Liver (tissue), 9 donors: ENCODE data around the gene KSR2. TPM values are rescaled to one million over a fixed set of nuclear protein-coding genes. Genes with fewer than 3 reads are reported as not detected.
"Not testable (repeated sequence)": the region's sequence is repeated elsewhere in the genome, so short reads cannot be mapped to it uniquely, and the experiment has no call there.

Experiments used
- DNase-seq: peaks from one replicate; pipeline ENCODE4 v3.0.0-alpha.2; 2017; ENCODE audit warnings: low spot score
- H3K27ac ChIP-seq, 2 donors: one replicate each; pipeline ENCODE4 v1.7.0; 2013; ENCODE audit warnings: inconsistent platforms in 2 of 2, low read length in 2 of 2, control low read depth in 1 of 2, low read depth in 1 of 2, mild to moderate bottlenecking in 1 of 2
- H3K27me3 ChIP-seq, 4 donors: one replicate each; pipeline versions ENCODE4 v1.6.1 to v1.7.0; 2013; ENCODE audit warnings: low read length in 3 of 4, inconsistent platforms in 1 of 4, mild to moderate bottlenecking in 1 of 4, moderate library complexity in 1 of 4; ENCODE audit not compliant: control insufficient read depth in 4 of 4, insufficient read depth in 4 of 4
- H3K36me3 ChIP-seq, 4 donors: one replicate each; pipeline versions ENCODE4 v1.6.1 to v1.7.0; 2013; ENCODE audit warnings: low read length in 3 of 4, mild to moderate bottlenecking in 3 of 4, low read depth in 1 of 4, moderate library complexity in 1 of 4; ENCODE audit not compliant: control insufficient read depth in 4 of 4, insufficient read depth in 3 of 4
- H3K4me1 ChIP-seq, 4 donors: one replicate each; pipeline versions ENCODE4 v1.6.1 to v1.7.0; 2013; ENCODE audit warnings: low read length in 3 of 4, mild to moderate bottlenecking in 3 of 4, moderate library complexity in 1 of 4; ENCODE audit not compliant: control insufficient read depth in 4 of 4, insufficient read depth in 4 of 4
- H3K4me3 ChIP-seq, 3 donors: one replicate each; pipeline versions ENCODE4 v1.6.1 to v1.7.0; 2013; ENCODE audit warnings: low read length in 3 of 3, control low read depth in 1 of 3, low read depth in 1 of 3, mild to moderate bottlenecking in 1 of 3
- H3K9ac ChIP-seq, 2 donors: one replicate each; pipeline ENCODE4 v1.7.0; 2013; ENCODE audit warnings: low read length in 2 of 2, mild to moderate bottlenecking in 2 of 2, moderate library complexity in 2 of 2, control low read depth in 1 of 2, low read depth in 1 of 2
- H3K9me3 ChIP-seq, 4 donors: one replicate each; pipeline versions ENCODE4 v1.6.1 to v1.7.0; 2013; ENCODE audit warnings: low read length in 3 of 4; ENCODE audit not compliant: control insufficient read depth in 4 of 4
- ATF3 ChIP-seq: IDR thresholded peaks from 2 replicates; pipeline ENCODE4 v1.6.1; 2016; ENCODE audit warnings: antibody characterized with exemption
- CTCF ChIP-seq: fragments of 150-350 bp; IDR thresholded peaks from 2 replicates; pipeline ENCODE4 v1.5.1; 2017; ENCODE audit warnings: improper control_type of control experiment, low read depth, low read length; ENCODE audit not compliant: missing input control
- EGR1 ChIP-seq, 2 donors: IDR thresholded peaks; 2 replicates each; pipeline ENCODE4 v1.6.1; 2016 to 2018; ENCODE audit warnings: antibody characterized with exemption in 2 of 2, low read depth in 2 of 2
- FOXA1 ChIP-seq: IDR thresholded peaks from 2 replicates; pipeline ENCODE4 v1.6.1; 2016; ENCODE audit warnings: antibody characterized with exemption
- FOXA2 ChIP-seq: IDR thresholded peaks from 2 replicates; pipeline ENCODE4 v1.6.1; 2016; ENCODE audit warnings: antibody characterized with exemption
- HNF4A ChIP-seq, 2 donors: conservative IDR thresholded peaks; 2 replicates each; pipeline ENCODE4 v1.6.1; 2016; ENCODE audit warnings: antibody characterized with exemption in 2 of 2, mild to moderate bottlenecking in 2 of 2
- JUND ChIP-seq, 2 donors: IDR thresholded peaks; 2 replicates each; pipeline ENCODE4 v1.6.1; 2016; ENCODE audit warnings: antibody characterized with exemption in 2 of 2
- MAX ChIP-seq: IDR thresholded peaks from 2 replicates; pipeline ENCODE4 v1.6.1; 2016; ENCODE audit warnings: antibody characterized with exemption
- NR2F2 ChIP-seq: IDR thresholded peaks from 2 replicates; pipeline ENCODE4 v1.6.1; 2016; ENCODE audit warnings: antibody characterized with exemption
- RAD21 ChIP-seq, 2 donors: IDR thresholded peaks; 2 replicates each; pipeline ENCODE4 v1.6.1; 2016; ENCODE audit warnings: antibody characterized with exemption in 2 of 2, mild to moderate bottlenecking in 2 of 2
- REST ChIP-seq: IDR thresholded peaks from 2 replicates; pipeline ENCODE4 v1.6.1; 2016; ENCODE audit warnings: antibody characterized with exemption, mild to moderate bottlenecking
- RXRA ChIP-seq, 2 donors: IDR thresholded peaks; 2 replicates each; pipeline ENCODE4 v1.6.1; 2017 to 2018; ENCODE audit warnings: antibody characterized with exemption in 2 of 2, mild to moderate bottlenecking in 1 of 2
- SP1 ChIP-seq: IDR thresholded peaks from 2 replicates; pipeline ENCODE4 v1.6.1; 2018; ENCODE audit warnings: antibody characterized with exemption, mild to moderate bottlenecking
- TAF1 ChIP-seq: conservative IDR thresholded peaks from 2 replicates; pipeline ENCODE4 v1.6.1; 2016; ENCODE audit warnings: antibody characterized with exemption, mild to moderate bottlenecking
- YY1 ChIP-seq: IDR thresholded peaks from 2 replicates; pipeline ENCODE4 v1.6.1; 2016; ENCODE audit warnings: antibody characterized with exemption, mild to moderate bottlenecking
- ZBTB33 ChIP-seq: IDR thresholded peaks from 2 replicates; pipeline ENCODE4 v1.6.1; 2016; ENCODE audit warnings: antibody characterized with exemption
- WGBS: extraction: QIAGEN DNeasy Blood & Tissue Kit; methylation state at CpG from one replicate; pipeline ENCODE4 v1.1.7; 2013; 5-methylcytosine and 5-hydroxymethylcytosine counted together
- polyA plus RNA-seq, 2 donors: library from polyadenylated mRNA; stranded (reverse) in 1 of 2; unstranded in 1 of 2; fragments of 200-250 nt in 1 of 2; fragments of >200 nt in 1 of 2; fragmentation: Nextera tagmentation in 1 of 2; extraction: Ambion mirVana in 1 of 2; gene quantifications; one replicate each; pipeline versions ENCODE4 v1.2.1 to v1.2.3, GENCODE V29; 2013 to 2015
- total RNA-seq, 2 donors: library from RNA; depleted of rRNA; stranded (reverse); fragments of >200 nt; gene quantifications; one replicate each; pipeline ENCODE4 v1.2.3, GENCODE V29; 2014
- donor health status: healthy.
- donor health status: healthy.
- donor health status: healthy.
- donor health status: healthy.
- donor health status: healthy.

Gene KSR2
- total and polyA plus RNA-seq, 4 donors: under 0.01 to 0.02 (median under 0.01) TPM; not detected in 1

GRCh38 chr12:117875744-117876435 is 92.9 kb downstream of the KSR2 start (continued):
- TF ChIP-seq ZBTB33: no peak
- no peak for TF ChIP-seq FOXA2

- no peaks in the 10 kb centered on the region for H3K36me3 ChIP-seq
- no peak overlapping the region for H3K27ac ChIP-seq
- H3K4me1 ChIP-seq: no peaks in the 10 kb centered on the region
- WGBS: 28% methylated on average over 19 of the region's 19 CpGs
- no peaks in the 10 kb centered on the region for H3K9me3 ChIP-seq
- DNase-seq: peak; percentile 78
- no peak overlapping the region for H3K4me3 ChIP-seq
- TF ChIP-seq NR2F2: no peak
- peak in 1 of 2 donors; percentile 43 for TF ChIP-seq EGR1 (IDR thresholded peaks at IDR 0.05; ENCODE audit: low read depth in 2 of 2)
- TF ChIP-seq FOXA1: no peak
- no peak for TF ChIP-seq TAF1
- TF ChIP-seq YY1: no peak
- TF ChIP-seq ZBTB33: no peak
- no peak for TF ChIP-seq FOXA2
- no peak for TF ChIP-seq REST
- peak in 1 of 2 donors; percentile 18 for TF ChIP-seq HNF4A (conservative IDR thresholded peaks at IDR 0.05)
- TF ChIP-seq RAD21 (IDR thresholded peaks at IDR 0.05): peak; percentile 93 to 94
- TF ChIP-seq SP1: no peak
- TF ChIP-seq JUND (IDR thresholded peaks at IDR 0.05): no peak
- peak in 1 of 2 donors; percentile 13 for TF ChIP-seq RXRA (IDR thresholded peaks at IDR 0.05)
- TF ChIP-seq ATF3: no peak
- peak; percentile 90 for TF ChIP-seq CTCF
- TF ChIP-seq MAX: no peak
- H3K27me3 ChIP-seq: no peaks in the 10 kb centered on the region
- H3K9ac ChIP-seq: no peak overlapping the region
These were observed 93.9 kb downstream of the KSR2 start for GRCh38 chr12:117874842-117875434.

- DNase-seq, H3K9ac ChIP-seq, H3K4me1 ChIP-seq, H3K36me3 ChIP-seq, H3K27me3 ChIP-seq, H3K9me3 ChIP-seq, H3K4me3 ChIP-seq, H3K27ac ChIP-seq: not testable (repeated sequence)
- WGBS: 70% methylated on average over 3 of the region's 3 CpGs
These were observed 94.6 kb downstream of the KSR2 start for GRCh38 chr12:117874198-117874597.
